Measurements from ENCODE around the gene PCNX2. TPM values are rescaled to one million over a fixed set of nuclear protein-coding genes. Genes with fewer than 3 reads are reported as not detected.

Gene PCNX2
- total and polyA plus RNA-seq, 2 experiments from 2014 or later = 42.9 to 88.3 TPM

DNA sequence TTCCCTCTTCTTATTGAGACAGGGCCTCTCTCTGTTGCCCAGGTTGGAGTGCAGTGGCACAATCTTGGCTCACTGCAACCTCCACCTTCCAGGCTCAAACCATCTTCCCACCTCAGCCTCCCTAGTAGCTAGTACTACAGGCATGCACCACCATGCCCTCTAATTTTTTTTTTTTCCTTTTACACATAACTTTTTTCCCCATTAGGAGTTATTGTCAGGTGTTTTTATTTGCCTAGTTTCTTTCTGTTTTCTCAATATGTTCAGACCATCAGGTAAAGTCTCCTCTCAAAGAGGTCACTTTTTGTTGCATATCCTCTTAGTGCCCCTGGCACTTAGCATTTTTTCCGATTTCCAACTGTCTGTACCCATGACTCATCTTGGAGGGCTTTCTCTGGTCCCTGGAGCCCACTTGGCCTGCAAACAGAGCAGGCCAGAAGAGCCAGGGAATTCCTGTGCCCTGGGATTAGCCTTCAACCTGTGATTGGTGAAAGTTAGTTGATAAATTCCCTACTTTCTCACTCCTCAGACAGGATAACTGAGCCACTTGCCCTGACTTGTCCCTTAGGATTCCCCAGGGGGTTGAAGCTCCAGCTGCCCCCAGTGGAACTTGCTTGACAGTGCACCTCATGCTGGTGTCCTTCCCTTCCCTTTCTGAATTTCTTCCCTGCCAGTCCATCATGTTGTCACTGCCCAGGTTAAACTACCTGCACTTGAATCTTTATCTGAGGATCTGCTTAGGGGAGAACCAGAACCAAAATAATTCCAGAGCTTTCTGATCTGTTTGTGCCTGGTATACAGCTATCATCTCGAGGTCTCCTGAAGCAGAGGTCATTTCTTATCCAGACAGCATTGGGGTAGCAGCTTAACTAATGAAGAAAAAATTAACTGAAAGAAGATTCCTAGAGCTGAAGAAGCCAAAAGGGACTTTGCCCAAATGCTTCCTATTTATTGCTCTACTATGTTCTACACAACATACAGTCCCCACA lies 342.7 kb downstream of the PCNX2 start:
- peak overlapping the region; percentile 98 for H3K4me3 Mint-ChIP-seq
- Histone ChIP-seq H3K4me2 (peak overlapping the region; percentile 70), H3K79me2 (replicated peaks; ENCODE audit: insufficient read depth) (peaks cover 69% of the 10 kb centered on the region), H2AFZ (no peak overlapping the region), H3K36me3 (ENCODE audit: insufficient read depth) (peaks cover 22% of the 10 kb centered on the region), H3F3A (replicated peaks; ENCODE audit: low read depth) (no peaks in the 10 kb centered on the region), H3K4me3 (peak overlapping the region; percentile 24; the same call in 1 of the 2 replicates), H3K27me3 (ENCODE audit: insufficient read depth) (no peaks in the 10 kb centered on the region), H3K9me2 (ENCODE audit: insufficient read depth) (no peaks in the 10 kb centered on the region), H3K27ac (ENCODE audit: low read depth) (no peak overlapping the region), H3K4me1 (ENCODE audit: insufficient read depth) (peaks cover 23% of the 10 kb centered on the region), H4K20me1 (replicated peaks; ENCODE audit: insufficient read depth) (peaks cover 11% of the 10 kb centered on the region; the same call in 1 of the 2 replicates)
- no peaks in the 10 kb centered on the region; the same call in 2 of the 3 replicates for H3K9me3 Mint-ChIP-seq
- H3K27ac Mint-ChIP-seq = peak overlapping the region; percentile 92
- H3K36me3 Mint-ChIP-seq (ENCODE audit: low read depth) = peaks cover 30% of the 10 kb centered on the region
- peaks cover 21% of the 10 kb centered on the region for H3K27me3 Mint-ChIP-seq (ENCODE audit: insufficient read depth, low read depth, poor library complexity)
- peak; percentile 89 for DNase-seq (ENCODE audit: low spot score)
- ATAC-seq = peak; percentile 74
- TF ChIP-seq ZNF331 (CRISPR knock-in tag; IDR thresholded peaks at IDR 0.05; ENCODE audit: low read depth) (no peak), EZH2phosphoT487 (IDR thresholded peaks at IDR 0.05; ENCODE audit: unreplicated experiment) (no peak)
- TF ChIP-seq, protein P1, sequence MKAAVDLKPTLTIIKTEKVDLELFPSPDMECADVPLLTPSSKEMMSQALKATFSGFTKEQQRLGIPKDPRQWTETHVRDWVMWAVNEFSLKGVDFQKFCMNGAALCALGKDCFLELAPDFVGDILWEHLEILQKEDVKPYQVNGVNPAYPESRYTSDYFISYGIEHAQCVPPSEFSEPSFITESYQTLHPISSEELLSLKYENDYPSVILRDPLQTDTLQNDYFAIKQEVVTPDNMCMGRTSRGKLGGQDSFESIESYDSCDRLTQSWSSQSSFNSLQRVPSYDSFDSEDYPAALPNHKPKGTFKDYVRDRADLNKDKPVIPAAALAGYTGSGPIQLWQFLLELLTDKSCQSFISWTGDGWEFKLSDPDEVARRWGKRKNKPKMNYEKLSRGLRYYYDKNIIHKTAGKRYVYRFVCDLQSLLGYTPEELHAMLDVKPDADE (IDR thresholded peaks at IDR 0.05) = no peak
- TF ChIP-seq, protein P2, sequence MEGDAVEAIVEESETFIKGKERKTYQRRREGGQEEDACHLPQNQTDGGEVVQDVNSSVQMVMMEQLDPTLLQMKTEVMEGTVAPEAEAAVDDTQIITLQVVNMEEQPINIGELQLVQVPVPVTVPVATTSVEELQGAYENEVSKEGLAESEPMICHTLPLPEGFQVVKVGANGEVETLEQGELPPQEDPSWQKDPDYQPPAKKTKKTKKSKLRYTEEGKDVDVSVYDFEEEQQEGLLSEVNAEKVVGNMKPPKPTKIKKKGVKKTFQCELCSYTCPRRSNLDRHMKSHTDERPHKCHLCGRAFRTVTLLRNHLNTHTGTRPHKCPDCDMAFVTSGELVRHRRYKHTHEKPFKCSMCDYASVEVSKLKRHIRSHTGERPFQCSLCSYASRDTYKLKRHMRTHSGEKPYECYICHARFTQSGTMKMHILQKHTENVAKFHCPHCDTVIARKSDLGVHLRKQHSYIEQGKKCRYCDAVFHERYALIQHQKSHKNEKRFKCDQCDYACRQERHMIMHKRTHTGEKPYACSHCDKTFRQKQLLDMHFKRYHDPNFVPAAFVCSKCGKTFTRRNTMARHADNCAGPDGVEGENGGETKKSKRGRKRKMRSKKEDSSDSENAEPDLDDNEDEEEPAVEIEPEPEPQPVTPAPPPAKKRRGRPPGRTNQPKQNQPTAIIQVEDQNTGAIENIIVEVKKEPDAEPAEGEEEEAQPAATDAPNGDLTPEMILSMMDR (conservative IDR thresholded peaks at IDR 0.05; ENCODE audit: low read depth in 2 of 2) = peak; percentile 70 to 72
- peaks cover 40% of the 10 kb centered on the region for H3K4me1 Mint-ChIP-seq

DNA sequence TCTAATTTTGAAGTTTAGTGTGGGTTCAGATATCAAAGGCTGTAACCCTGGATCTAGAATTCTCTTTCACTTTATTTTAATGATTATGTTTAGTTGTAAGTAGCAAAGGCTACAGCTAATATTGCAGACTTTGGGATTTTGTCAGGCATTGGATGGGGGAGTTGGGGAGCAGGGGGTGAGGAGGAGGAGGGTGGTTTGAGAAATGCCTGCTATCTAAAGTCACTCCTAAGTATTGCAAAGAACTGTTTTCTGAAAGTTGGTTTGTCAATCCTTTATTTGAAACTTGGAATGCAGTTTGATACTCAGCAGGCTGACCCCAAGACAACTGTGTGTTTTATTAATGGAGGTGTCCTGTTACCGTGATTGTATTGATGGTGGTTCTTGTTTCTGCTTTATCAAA lies 343.9 kb downstream of the PCNX2 start:
- peaks cover 11% of the 10 kb centered on the region; the same call in 1 of the 2 replicates for H4K20me1 ChIP-seq (replicated peaks; ENCODE audit: insufficient read depth)
- no peak overlapping the region for H2AFZ ChIP-seq
- H3K4me3 Mint-ChIP-seq = peak overlapping the region; percentile 98
- no peaks in the 10 kb centered on the region for H3K9me2 ChIP-seq (ENCODE audit: insufficient read depth)
- H3K4me3 ChIP-seq = peak overlapping the region; percentile 90
- H3K36me3 Mint-ChIP-seq (ENCODE audit: low read depth) = peaks cover 18% of the 10 kb centered on the region; the same call in 2 of the 3 replicates
- DNase-seq (ENCODE audit: low spot score) = no peak
- peaks cover 10% of the 10 kb centered on the region for H3K36me3 ChIP-seq (ENCODE audit: insufficient read depth)
- H3K4me1 Mint-ChIP-seq = peaks cover 40% of the 10 kb centered on the region
- peaks cover 23% of the 10 kb centered on the region for H3K4me1 ChIP-seq (ENCODE audit: insufficient read depth)
- H3K27me3 ChIP-seq (ENCODE audit: insufficient read depth) = no peaks in the 10 kb centered on the region
- no peak overlapping the region for H3K27ac ChIP-seq (ENCODE audit: low read depth)
- H3K79me2 ChIP-seq (replicated peaks; ENCODE audit: insufficient read depth) = peaks cover 57% of the 10 kb centered on the region
- H3F3A ChIP-seq (replicated peaks; ENCODE audit: low read depth) = no peaks in the 10 kb centered on the region
- H3K9me3 Mint-ChIP-seq = no peaks in the 10 kb centered on the region
- H3K27ac Mint-ChIP-seq = peak overlapping the region; percentile 23; the same call in 1 of the 2 replicates
- ATAC-seq = no peak
- H3K27me3 Mint-ChIP-seq (ENCODE audit: insufficient read depth, low read depth, poor library complexity) = peaks cover 21% of the 10 kb centered on the region
- H3K4me2 ChIP-seq = peak overlapping the region; percentile 70
- TF ChIP-seq, protein P1 (IDR thresholded peaks at IDR 0.05) = no peak
- TF ChIP-seq EZH2phosphoT487 (IDR thresholded peaks at IDR 0.05; ENCODE audit: unreplicated experiment) (no peak), ZNF114 (CRISPR knock-in tag; IDR thresholded peaks at IDR 0.05) (no peak), EZH2 (IDR thresholded peaks at IDR 0.05; ENCODE audit: low read depth, unreplicated experiment) (no peak), JUNB (IDR thresholded peaks at IDR 0.05; ENCODE audit: unreplicated experiment) (no peak), CREB1 (CRISPR knock-in tag; IDR thresholded peaks at IDR 0.05; ENCODE audit: low read depth) (no peak), ZNF331 (CRISPR knock-in tag; IDR thresholded peaks at IDR 0.05; ENCODE audit: low read depth) (no peak), NANOG (IDR thresholded peaks at IDR 0.05; ENCODE audit: borderline replicate concordance) (no peak), STAT1 (IDR thresholded peaks at IDR 0.05; ENCODE audit: unreplicated experiment) (no peak)
- TF ChIP-seq, protein P3, sequence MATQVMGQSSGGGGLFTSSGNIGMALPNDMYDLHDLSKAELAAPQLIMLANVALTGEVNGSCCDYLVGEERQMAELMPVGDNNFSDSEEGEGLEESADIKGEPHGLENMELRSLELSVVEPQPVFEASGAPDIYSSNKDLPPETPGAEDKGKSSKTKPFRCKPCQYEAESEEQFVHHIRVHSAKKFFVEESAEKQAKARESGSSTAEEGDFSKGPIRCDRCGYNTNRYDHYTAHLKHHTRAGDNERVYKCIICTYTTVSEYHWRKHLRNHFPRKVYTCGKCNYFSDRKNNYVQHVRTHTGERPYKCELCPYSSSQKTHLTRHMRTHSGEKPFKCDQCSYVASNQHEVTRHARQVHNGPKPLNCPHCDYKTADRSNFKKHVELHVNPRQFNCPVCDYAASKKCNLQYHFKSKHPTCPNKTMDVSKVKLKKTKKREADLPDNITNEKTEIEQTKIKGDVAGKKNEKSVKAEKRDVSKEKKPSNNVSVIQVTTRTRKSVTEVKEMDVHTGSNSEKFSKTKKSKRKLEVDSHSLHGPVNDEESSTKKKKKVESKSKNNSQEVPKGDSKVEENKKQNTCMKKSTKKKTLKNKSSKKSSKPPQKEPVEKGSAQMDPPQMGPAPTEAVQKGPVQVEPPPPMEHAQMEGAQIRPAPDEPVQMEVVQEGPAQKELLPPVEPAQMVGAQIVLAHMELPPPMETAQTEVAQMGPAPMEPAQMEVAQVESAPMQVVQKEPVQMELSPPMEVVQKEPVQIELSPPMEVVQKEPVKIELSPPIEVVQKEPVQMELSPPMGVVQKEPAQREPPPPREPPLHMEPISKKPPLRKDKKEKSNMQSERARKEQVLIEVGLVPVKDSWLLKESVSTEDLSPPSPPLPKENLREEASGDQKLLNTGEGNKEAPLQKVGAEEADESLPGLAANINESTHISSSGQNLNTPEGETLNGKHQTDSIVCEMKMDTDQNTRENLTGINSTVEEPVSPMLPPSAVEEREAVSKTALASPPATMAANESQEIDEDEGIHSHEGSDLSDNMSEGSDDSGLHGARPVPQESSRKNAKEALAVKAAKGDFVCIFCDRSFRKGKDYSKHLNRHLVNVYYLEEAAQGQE (IDR thresholded peaks at IDR 0.05; ENCODE audit: unreplicated experiment) = no peak
- TF ChIP-seq, protein P2 (conservative IDR thresholded peaks at IDR 0.05; ENCODE audit: low read depth in 2 of 2) = no peak
